OCI-LY1 (cell line): ENCODE results near the gene LY6G5C.

Source experiments
- H2AFZ ChIP-seq: fragments of 200-600 bp; sonication (generic), shearing (Covaris generic); 2 replicates; pipeline ENCODE4 v1.6.0; 2014; ENCODE audit warnings: antibody characterized with exemption, mild to moderate bottlenecking, low read length
- H3F3A ChIP-seq: fragments of 200-600 bp; sonication (generic), shearing (Covaris generic); 2 replicates; pipeline ENCODE4 v1.6.0; 2014; ENCODE audit warnings: mild to moderate bottlenecking, antibody characterized with exemption, low read length, moderate library complexity; ENCODE audit not compliant: insufficient read depth
- H3K27ac ChIP-seq: fragments of 200-600 bp; sonication (generic); 2 replicates; pipeline ENCODE4 v1.5.1; 2014; ENCODE audit warnings: low read length, mixed run types, mild to moderate bottlenecking, low read depth; ENCODE audit not compliant: poor library complexity, severe bottlenecking
- H3K27me3 ChIP-seq: fragments of 200-600 bp; sonication (generic); 2 replicates; pipeline ENCODE4 v1.6.0; 2014; ENCODE audit warnings: antibody characterized with exemption, mild to moderate bottlenecking, low read length, moderate library complexity; ENCODE audit not compliant: insufficient read depth
- H3K36me3 ChIP-seq: fragments of 200-600 bp; sonication (generic); 2 replicates; pipeline ENCODE4 v1.6.1; 2014; ENCODE audit warnings: mild to moderate bottlenecking, antibody characterized with exemption, low read length, moderate library complexity, mixed read lengths; ENCODE audit not compliant: insufficient read depth
- H3K4me1 ChIP-seq: fragments of 200-600 bp; sonication (generic); 2 replicates; pipeline ENCODE4 v1.5.1; 2014; ENCODE audit warnings: mild to moderate bottlenecking, low read length, moderate library complexity; ENCODE audit not compliant: insufficient read depth, severe bottlenecking
- H3K4me2 ChIP-seq: fragments of 200-600 bp; sonication (generic), shearing (Covaris generic); 2 replicates; pipeline ENCODE4 v1.6.1; 2014; ENCODE audit warnings: low read length
- H3K4me3 ChIP-seq: fragments of 200-600 bp; sonication (generic); 2 replicates; pipeline ENCODE4 v1.5.1; 2014; ENCODE audit warnings: low read length, low read depth, mild to moderate bottlenecking, mixed read lengths; ENCODE audit not compliant: poor library complexity, severe bottlenecking
- H3K79me2 ChIP-seq: fragments of 200-600 bp; shearing (Covaris generic); 2 replicates; pipeline ENCODE4 v1.6.1; 2016; ENCODE audit warnings: mixed run types, low read length, mixed read lengths; ENCODE audit not compliant: insufficient read depth
- H3K9ac ChIP-seq: fragments of 200-600 bp; sonication (generic), shearing (Covaris generic); 2 replicates; pipeline ENCODE4 v1.6.1; 2014; ENCODE audit warnings: mild to moderate bottlenecking, low read length, mixed read lengths
- H3K9me2 ChIP-seq: fragments of 200-600 bp; sonication (generic), shearing (Covaris generic); 2 replicates; pipeline ENCODE4 v1.6.1; 2014; ENCODE audit warnings: low read depth, mild to moderate bottlenecking, low read length, mixed read lengths
- H3K9me3 ChIP-seq: fragments of 200-600 bp; shearing (Covaris generic); 2 replicates; pipeline ENCODE4 v1.6.1; 2014; ENCODE audit warnings: low read length, mixed read lengths
- H4K20me1 ChIP-seq: fragments of 200-600 bp; sonication (generic), shearing (Covaris generic); 2 replicates; pipeline ENCODE4 v1.6.0; 2016; ENCODE audit warnings: mild to moderate bottlenecking, low read length; ENCODE audit not compliant: insufficient read depth
- EZH2 ChIP-seq: fragments of 200-600 bp; sonication (generic), shearing (Covaris generic); IDR thresholded peaks from 2 replicates; pipeline ENCODE4 v1.8.0; 2017; ENCODE audit warnings: borderline replicate concordance, mixed run types, mild to moderate bottlenecking, antibody characterized with exemption, low read length, moderate library complexity, mixed read lengths
- TF ChIP-seq, protein P1 (sequence below): fragments of 200-600 bp; sonication (generic), shearing (Covaris generic); IDR thresholded peaks from 2 replicates; pipeline ENCODE4 v1.5.1; 2017; ENCODE audit warnings: mild to moderate bottlenecking, antibody characterized with exemption, low read length, moderate library complexity, mixed read lengths

The LY6G5C gene

GRCh38 chr6:31693535-31693934, 12.7 kb upstream of the LY6G5C start:
- no peaks in the 10 kb centered on the region for H3K79me2 ChIP-seq
- H3K4me1 ChIP-seq: peaks cover 8% of the 10 kb centered on the region
- H3K9me2 ChIP-seq: no peaks in the 10 kb centered on the region
- no peak overlapping the region for H3K9ac ChIP-seq
- TF ChIP-seq EZH2: no peak
- TF ChIP-seq, protein P1, sequence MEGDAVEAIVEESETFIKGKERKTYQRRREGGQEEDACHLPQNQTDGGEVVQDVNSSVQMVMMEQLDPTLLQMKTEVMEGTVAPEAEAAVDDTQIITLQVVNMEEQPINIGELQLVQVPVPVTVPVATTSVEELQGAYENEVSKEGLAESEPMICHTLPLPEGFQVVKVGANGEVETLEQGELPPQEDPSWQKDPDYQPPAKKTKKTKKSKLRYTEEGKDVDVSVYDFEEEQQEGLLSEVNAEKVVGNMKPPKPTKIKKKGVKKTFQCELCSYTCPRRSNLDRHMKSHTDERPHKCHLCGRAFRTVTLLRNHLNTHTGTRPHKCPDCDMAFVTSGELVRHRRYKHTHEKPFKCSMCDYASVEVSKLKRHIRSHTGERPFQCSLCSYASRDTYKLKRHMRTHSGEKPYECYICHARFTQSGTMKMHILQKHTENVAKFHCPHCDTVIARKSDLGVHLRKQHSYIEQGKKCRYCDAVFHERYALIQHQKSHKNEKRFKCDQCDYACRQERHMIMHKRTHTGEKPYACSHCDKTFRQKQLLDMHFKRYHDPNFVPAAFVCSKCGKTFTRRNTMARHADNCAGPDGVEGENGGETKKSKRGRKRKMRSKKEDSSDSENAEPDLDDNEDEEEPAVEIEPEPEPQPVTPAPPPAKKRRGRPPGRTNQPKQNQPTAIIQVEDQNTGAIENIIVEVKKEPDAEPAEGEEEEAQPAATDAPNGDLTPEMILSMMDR: no peak
- no peak overlapping the region for H3K27ac ChIP-seq
- H3K9me3 ChIP-seq: no peaks in the 10 kb centered on the region
- no peaks in the 10 kb centered on the region for H4K20me1 ChIP-seq
- H3K4me3 ChIP-seq: no peak overlapping the region
- H3F3A ChIP-seq: no peaks in the 10 kb centered on the region
- H3K36me3 ChIP-seq: peaks cover 54% of the 10 kb centered on the region
- H3K4me2 ChIP-seq: no peak overlapping the region
- H3K27me3 ChIP-seq: no peaks in the 10 kb centered on the region
- no peak overlapping the region for H2AFZ ChIP-seq

- TF ChIP-seq, protein P1: no peak
- no peak for TF ChIP-seq EZH2
- Histone ChIP-seq H4K20me1 (no peaks in the 10 kb centered on the region), H3K9me2 (no peaks in the 10 kb centered on the region), H3K79me2 (no peaks in the 10 kb centered on the region), H3K27ac (no peak overlapping the region), H3K4me3 (no peak overlapping the region), H3K36me3 (peaks cover 61% of the 10 kb centered on the region), H3K9me3 (no peaks in the 10 kb centered on the region), H3K4me1 (peaks cover 8% of the 10 kb centered on the region), H3K4me2 (no peak overlapping the region), H3F3A (no peaks in the 10 kb centered on the region), H3K27me3 (no peaks in the 10 kb centered on the region), H2AFZ (no peak overlapping the region), H3K9ac (no peak overlapping the region)
These were observed 12.0 kb upstream of the LY6G5C start for GRCh38 chr6:31692886-31693285.

- Histone ChIP-seq H3K27ac (no peak overlapping the region), H3K9me2 (no peaks in the 10 kb centered on the region), H3K27me3 (no peaks in the 10 kb centered on the region), H3K36me3 (peaks cover 66% of the 10 kb centered on the region), H3K4me3 (no peak overlapping the region), H2AFZ (no peak overlapping the region), H3K4me1 (peaks cover 8% of the 10 kb centered on the region), H3K79me2 (no peaks in the 10 kb centered on the region), H3F3A (no peaks in the 10 kb centered on the region), H3K9ac (no peak overlapping the region), H3K9me3 (no peaks in the 10 kb centered on the region), H3K4me2 (no peak overlapping the region), H4K20me1 (no peaks in the 10 kb centered on the region)
- TF ChIP-seq, protein P1: no peak
- TF ChIP-seq EZH2: no peak
These were observed 11.5 kb upstream of the LY6G5C start for GRCh38 chr6:31692353-31692752.
